Motor neuron (in vitro differentiated cells): ENCODE results near the gene TOR1AIP2. TPM values are rescaled to one million over a fixed set of nuclear protein-coding genes. Genes with fewer than 3 reads are reported as not detected.

Source experiments
- ATAC-seq, 8 experiments: fragments of 200-7000 bp; cut with Tn5 transposase; replicated peaks in 6 of 8; 2 replicates each; pipeline ENCODE4 v1.8.0; 2021; ENCODE audit warnings: mild to moderate bottlenecking in 8 of 8, moderate library complexity in 8 of 8
- H3K27ac ChIP-seq, 2 donors: fragments of 250-450 bp; sonication (Bioruptor Pico); 2 replicates each; pipeline ENCODE4 v1.9.0; 2021; ENCODE audit warnings: antibody characterized with exemption in 2 of 2, mild to moderate bottlenecking in 2 of 2, moderate library complexity in 1 of 2
- H3K4me1 ChIP-seq, 2 donors: fragments of 250-450 bp; sonication (Bioruptor Pico); replicated peaks in 1 of 2; 2 replicates each; pipeline ENCODE4 v1.6.1; 2021; ENCODE audit warnings: antibody characterized with exemption in 2 of 2, mild to moderate bottlenecking in 2 of 2, moderate library complexity in 1 of 2
- H3K4me3 ChIP-seq, 5 donors: fragments of 250-450 bp; sonication (Bioruptor Pico); 2 replicates each; pipeline ENCODE4 v1.9.0; 2021; ENCODE audit warnings: antibody characterized with exemption in 5 of 5, mild to moderate bottlenecking in 5 of 5, moderate library complexity in 4 of 5
- WGBS, 10 experiments: fragments of 450-650 bp; shearing (Covaris generic); methylation state at CpG; one replicate each; pipeline ENCODE4 v1.0.0; 2022; 5-methylcytosine and 5-hydroxymethylcytosine counted together
- in situ Hi-C, 9 experiments: fragments of 400-800 bp; cut with MboI; loops; one replicate each; pipeline ENCODE4 v1.15.0; 2021; ENCODE audit warnings: low sequenced_read_pairs in 9 of 9, low pct_unique_long_range_greater_than_20kb in 2 of 9; ENCODE audit not compliant: unreplicated experiment in 9 of 9
- total RNA-seq, 8 experiments: library from RNA; unstranded; fragments of 300-600 nt; gene quantifications; 2 replicates each; pipeline versions ENCODE4 v1.2.3 to v1.2.4, GENCODE V29; 2022

TOR1AIP2 gene
- total RNA-seq, 8 experiments from 2014 or later = 37.3 to 88.3 (median 66.4) TPM

DNA sequence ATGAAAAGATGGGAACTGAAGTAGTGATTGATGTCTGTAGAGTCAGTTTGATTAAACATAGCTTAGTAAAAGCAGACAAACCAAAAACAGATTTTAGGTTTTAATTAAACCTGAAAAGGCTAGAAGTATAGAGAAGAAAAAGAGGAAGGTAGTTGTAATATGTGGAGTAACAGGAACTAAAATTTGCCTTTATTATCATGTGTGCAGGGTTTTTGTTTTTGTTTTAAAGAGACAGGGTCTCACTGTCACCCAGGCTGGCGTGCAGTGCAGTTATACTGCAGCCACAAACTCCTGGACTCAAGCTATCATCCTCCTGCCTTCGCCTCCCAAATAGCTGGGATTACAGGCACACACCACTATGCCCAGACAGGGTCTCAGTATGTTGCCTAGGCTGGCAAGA is 10.5 kb upstream of the TOR1AIP2 start:
- in situ Hi-C loops = no loop called here
- H3K4me3 ChIP-seq = no peak overlapping the region
- 55 to 100% (median 87%) methylated on average over 1 to 2 of the region's 2 CpGs; no CpG with 5 or more reads in 2 of the 10 experiments for WGBS, 10 experiments
- no peak for ATAC-seq
- H3K27ac ChIP-seq = no peak overlapping the region
- H3K4me1 ChIP-seq = peaks cover 0 to 5% of the 10 kb centered on the region in 2 donors

DNA sequence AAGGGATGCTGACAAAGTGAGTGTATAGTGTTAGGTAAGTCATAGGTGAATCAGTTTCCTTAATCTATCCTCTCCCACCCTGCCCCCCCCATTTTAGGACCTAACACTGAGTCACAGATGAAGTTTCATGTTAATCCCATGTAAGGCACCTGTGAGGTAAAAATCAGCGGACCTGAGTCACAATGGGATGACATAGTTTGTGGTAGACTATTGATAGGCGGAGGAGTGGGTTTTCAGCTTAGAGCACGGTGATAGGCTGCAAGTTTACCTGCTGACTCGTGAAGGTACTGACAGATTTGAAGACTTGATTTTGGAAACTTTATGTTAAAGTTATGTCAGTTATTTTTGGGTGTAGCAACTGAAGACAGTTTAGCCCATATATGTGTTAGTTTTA is 6.1 kb upstream of the TOR1AIP2 start:
- 0 to 33% (median 11%) methylated on average over 1 to 4 of the region's 4 CpGs; no CpG with 5 or more reads in 2 of the 10 experiments for WGBS, 10 experiments
- no peak overlapping the region for H3K27ac ChIP-seq
- in situ Hi-C loops = no loop called here
- ATAC-seq = no peak
- peak overlapping the region; percentile 57 to 79 (median 69) for H3K4me3 ChIP-seq
- H3K4me1 ChIP-seq = peaks cover 3 to 12% of the 10 kb centered on the region in 2 donors

DNA sequence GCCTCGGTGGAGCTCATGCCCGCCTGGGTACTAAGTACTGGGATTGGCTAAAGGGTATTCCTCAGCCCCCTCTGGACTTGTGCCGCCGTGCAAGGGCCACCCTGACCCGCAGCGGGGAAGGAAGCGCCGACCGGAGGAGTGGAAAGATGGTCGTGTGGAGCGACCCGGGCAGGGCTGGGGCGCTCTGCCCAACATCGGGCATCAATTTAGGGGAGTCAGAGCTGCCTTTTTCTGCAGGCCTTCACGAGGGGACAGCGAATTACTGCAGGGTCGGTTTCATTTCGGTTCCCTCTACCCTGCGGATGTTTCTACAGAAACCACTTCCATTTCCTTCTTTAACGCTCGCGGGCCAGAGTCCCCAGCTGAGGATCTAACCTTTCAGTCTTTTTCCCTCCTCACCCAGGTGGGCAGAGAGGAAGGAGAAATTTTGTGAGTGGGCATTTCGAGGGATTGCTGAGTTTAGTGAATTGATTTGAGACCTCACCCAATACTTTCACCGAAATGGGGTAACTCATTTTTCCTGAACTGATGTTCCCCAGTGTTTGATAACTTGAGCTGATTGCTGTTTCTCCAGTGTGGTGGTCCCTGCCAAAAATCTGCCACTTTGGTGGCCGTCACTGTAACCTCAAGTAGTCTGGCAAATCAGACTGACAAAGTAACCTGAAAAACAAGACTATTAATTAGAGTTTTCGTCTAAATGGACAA is 5.6 kb upstream of the TOR1AIP2 start:
- H3K4me3 ChIP-seq = peak overlapping the region; percentile 57 to 79 (median 69)
- 0 to 5% (median 1%) methylated on average over 1 to 25 of the region's 26 CpGs; no CpG with 5 or more reads in 2 of the 10 experiments for WGBS, 10 experiments
- peaks cover 3 to 12% of the 10 kb centered on the region in 2 donors for H3K4me1 ChIP-seq
- in situ Hi-C loops = no loop called here
- peak overlapping the region; percentile 82 to 99 for H3K27ac ChIP-seq
- ATAC-seq = peak in 2 of 8 experiments; percentile 61 to 67

DNA sequence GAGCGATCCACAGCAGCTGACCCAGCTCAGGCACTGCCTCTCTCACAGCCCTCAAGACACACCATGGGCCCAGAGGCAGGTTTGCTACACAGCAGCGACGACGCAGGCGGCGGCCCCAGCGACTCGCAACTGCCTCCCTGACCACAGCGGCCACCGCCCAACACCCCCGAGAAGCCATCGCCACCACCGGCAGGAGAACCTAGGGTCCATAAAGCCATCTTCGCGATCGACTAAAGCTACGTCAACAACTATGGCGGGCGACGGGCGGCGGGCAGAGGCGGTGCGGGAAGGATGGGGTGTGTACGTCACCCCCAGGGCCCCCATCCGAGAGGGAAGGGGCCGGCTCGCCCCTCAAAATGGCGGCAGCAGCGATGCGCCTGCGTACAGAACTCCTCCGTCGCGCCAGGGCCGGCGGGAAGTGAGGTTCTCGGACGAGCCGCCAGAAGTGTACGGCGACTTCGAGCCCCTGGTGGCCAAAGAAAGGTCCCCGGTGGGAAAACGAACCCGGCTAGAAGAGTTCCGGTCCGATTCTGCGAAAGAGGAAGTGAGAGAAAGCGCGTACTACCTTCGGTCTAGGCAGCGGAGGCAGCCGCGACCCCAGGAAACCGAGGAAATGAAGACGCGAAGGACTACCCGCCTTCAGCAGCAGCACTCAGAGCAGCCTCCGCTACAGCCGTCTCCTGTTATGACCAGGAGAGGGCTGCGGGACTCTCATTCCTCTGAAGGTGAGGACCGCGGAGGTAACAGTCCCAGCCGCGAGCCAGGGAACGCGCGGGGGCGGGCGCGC is 4.8 kb upstream of the TOR1AIP2 start, which contains the start of gene TOR1AIP1:
TOR1AIP1 (plus strand) TSS at position 33 of the 787 bp plus-strand sequence; CDS start at position 251, 218 bp downstream.
- Histone ChIP-seq H3K27ac (peak within 1 kb of the TSS; percentile 99), H3K4me1 (peaks cover 3 to 12% of the 10 kb centered on the region in 2 donors), H3K4me3 (peak within 1 kb of the TSS; percentile 57 to 79 (median 69))
- WGBS, 10 experiments = 0 to 2% (median 0%) methylated on average over 1 to 37 of the region's 72 CpGs; no CpG with 5 or more reads in 3 of the 10 experiments
- peak; percentile 73 to 88 (median 83) for ATAC-seq
- in situ Hi-C loops = no loop called here

DNA sequence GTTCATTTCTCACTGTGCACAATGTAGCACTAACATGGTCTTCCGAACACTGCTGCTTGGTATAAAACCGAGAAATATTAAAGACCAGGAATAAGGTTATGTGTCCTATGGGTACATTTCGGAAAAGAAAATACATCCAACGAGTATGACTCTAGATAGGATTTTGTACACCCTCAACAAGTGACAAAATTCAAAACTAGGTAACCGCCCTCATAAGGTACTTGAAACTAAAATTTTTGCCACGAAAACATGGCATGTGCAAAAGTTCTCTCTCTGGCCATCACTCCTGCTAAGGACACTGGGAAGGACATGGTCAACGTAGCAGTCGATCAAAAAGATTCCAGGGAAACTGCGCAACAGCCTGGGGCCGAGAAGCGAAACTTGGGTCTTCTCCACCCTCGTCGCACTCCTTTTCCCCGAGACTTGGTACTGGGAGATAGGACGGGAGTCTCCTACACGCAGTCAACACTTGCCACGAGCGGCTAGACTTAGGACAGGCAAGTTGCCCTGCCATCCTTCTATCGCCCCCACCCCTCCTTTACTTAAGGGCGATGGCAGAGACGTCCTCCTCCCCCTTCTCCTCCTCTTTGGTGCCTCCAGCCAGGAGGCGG is 4.1 kb upstream of the TOR1AIP2 start:
- WGBS, 10 experiments = 0 to 29% (median 7%) methylated on average over 2 to 22 of the region's 22 CpGs
- Histone ChIP-seq H3K27ac (peak overlapping the region; percentile 99), H3K4me1 (peaks cover 5 to 15% of the 10 kb centered on the region in 2 donors), H3K4me3 (peak overlapping the region; percentile 57 to 79 (median 69))
- in situ Hi-C loops = no loop called here
- ATAC-seq = peak in 1 of 8 experiments; percentile 19

DNA sequence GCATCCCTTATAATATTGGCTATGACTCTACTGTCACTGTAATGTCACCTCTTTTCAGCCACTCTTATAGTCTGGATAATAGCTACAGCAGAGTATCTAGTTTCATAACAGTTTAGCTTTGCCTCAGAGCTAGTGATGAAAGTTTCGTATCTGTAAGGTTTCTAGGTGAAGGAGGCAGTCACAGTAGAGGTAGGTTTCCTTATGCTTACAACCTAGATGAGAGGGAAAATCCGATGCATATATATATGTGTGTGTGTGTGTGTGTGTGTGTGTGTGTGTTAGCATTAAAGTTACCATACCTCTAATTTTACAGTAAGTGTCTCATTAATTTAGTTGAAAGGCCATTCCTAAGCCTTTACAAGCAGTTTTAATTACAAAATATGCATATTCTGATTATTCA is 2.2 kb upstream of the TOR1AIP2 start:
- Histone ChIP-seq H3K27ac (no peak overlapping the region), H3K4me1 (peaks cover 10 to 21% of the 10 kb centered on the region in 2 donors), H3K4me3 (no peak overlapping the region)
- ATAC-seq = no peak
- in situ Hi-C loops = no loop called here
- 74 to 100% (median 89%) methylated on average over 1 to 2 of the region's 2 CpGs; no CpG with 5 or more reads in 3 of the 10 experiments for WGBS, 10 experiments

DNA sequence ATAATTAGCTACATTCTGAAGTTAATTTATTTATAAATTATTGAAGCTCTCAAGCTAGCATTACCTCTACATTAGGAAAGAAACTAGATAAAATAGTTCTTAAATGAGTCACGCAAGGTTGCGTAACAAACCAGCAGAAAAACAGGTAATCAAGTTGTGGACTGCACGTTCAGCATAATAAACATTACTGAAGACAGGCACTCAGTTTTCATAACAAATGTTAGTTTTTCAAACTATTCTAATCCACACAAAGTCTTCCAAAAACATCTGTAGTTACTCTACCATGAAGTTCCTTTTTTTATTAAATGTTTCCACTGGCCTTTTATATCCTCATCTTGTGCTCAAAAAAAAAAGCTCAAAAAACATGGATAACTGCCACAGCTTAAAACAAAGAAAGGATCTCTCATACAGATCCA is 1.3 kb downstream of the TOR1AIP2 start:
- H3K4me1 ChIP-seq = peaks cover 10 to 14% of the 10 kb centered on the region in 2 donors
- no peak overlapping the region for H3K27ac ChIP-seq
- in situ Hi-C loops = no loop called here
- WGBS, 10 experiments = 50 to 100% (median 76%) methylated on average over 1 to 3 of the region's 3 CpGs; no CpG with 5 or more reads in 1 of the 10 experiments
- H3K4me3 ChIP-seq = peak overlapping the region in 3 of 5 donors; percentile 46 to 84 (median 75)
- ATAC-seq = no peak

DNA sequence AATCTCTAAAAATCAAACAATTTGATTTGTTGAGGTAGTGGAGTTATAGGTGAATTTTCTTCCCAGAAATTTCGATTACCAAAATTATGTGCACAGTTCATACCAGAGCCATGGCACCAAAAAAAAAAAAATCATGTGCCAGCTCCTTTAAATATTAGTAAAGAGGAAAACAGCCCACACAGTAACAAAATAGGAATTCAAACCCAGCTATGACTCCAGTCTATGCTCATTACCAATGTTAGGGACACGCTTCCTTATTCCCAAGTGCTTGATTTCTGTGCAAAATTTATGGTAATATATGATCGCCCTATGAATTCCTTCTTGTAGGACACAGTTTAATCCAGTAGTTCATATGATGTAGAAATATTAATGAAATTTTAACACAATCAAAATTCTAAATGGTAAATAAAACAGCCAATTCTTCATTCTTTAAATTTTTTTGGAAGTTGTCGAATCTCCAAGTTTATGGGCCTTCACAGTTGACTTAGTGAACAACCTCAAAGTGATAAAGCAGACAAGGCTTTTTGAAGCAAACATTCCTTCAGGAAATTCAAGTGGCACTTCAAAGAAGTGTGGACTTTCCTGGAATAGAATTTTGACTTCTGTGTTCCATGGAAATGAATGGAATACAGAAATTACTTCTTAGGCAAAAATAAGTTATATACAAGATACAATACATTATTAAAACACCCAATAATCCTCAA is 1.9 kb downstream of the TOR1AIP2 start:
- H3K4me1 ChIP-seq = peaks cover 8 to 10% of the 10 kb centered on the region in 2 donors
- H3K4me3 ChIP-seq = peak overlapping the region in 1 of 5 donors; percentile 46
- no peak for ATAC-seq
- in situ Hi-C loops = no loop called here
- no peak overlapping the region for H3K27ac ChIP-seq
- 64 to 100% (median 94%) methylated on average over 2 to 4 of the region's 4 CpGs for WGBS, 10 experiments

DNA sequence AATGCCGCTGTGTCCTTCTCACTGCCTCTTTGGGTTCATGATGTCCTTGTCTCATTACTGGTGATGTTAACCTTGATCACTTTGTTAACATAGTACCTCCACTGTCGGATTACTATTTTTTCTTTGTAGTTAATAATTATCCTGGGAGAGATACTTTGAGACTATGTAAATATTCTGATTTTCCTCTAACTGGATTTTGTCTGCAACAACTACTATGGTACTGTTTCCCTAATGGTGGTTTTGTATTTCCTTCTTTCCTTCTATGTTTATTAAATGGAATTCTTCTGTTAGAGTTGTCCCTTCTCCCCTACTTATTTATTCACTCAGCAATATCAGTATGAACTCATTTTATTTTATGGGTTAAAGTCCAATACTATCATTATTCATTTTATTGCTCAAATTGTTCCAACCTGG is 4.2 kb downstream of the TOR1AIP2 start:
- 80 to 100% (median 98%) methylated on average over 1 to 2 of the region's 2 CpGs for WGBS, 10 experiments
- ATAC-seq = no peak
- peaks cover 8 to 10% of the 10 kb centered on the region in 2 donors for H3K4me1 ChIP-seq
- in situ Hi-C loops = no loop called here
- H3K4me3 ChIP-seq = no peak overlapping the region
- H3K27ac ChIP-seq = no peak overlapping the region

DNA sequence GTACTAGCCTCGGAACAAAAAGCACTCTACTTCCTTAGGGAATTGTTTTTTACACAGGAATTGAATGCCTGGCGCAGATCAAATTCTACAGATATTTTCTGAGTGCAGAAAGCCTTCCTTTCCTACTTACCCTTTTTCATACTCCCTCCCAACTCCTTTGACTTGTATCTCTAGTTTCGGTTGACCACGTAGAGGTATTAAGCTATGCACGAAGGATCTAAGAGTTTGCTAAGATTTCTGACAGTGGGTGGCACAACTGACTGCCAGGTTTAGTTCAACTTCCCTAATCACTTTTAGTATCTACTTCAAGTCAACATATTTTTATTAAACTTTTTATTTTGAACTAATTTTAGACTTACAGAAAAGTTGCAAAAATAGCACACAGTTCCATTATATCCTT is 5.0 kb downstream of the TOR1AIP2 start:
- no peak overlapping the region for H3K4me3 ChIP-seq
- H3K27ac ChIP-seq = no peak overlapping the region
- no peak for ATAC-seq
- peaks cover 8 to 10% of the 10 kb centered on the region in 2 donors for H3K4me1 ChIP-seq
- in situ Hi-C loops = no loop called here
- WGBS, 10 experiments = 85 to 100% (median 96%) methylated on average over 1 to 5 of the region's 5 CpGs

DNA sequence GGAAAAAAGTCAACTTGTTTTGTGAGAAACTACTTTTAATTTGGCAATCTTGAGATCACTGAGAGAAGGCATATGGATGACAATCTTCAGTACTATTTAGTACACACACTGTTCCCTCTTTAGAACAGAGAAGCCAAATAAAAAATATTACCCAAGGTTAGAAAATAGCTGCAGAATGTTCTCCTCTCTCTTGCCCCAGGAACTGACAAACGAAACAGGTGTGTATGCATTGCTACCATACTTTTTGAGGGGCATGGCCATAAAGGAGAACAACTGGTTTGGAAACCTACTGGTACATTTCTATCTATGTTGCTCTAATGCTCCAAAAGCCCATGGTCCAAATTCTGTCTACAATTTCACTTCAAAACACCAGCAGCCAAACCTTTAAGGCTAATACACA is 5.7 kb downstream of the TOR1AIP2 start:
- no peak for ATAC-seq
- H3K27ac ChIP-seq = no peak overlapping the region
- H3K4me1 ChIP-seq = peaks cover 8 to 9% of the 10 kb centered on the region in 2 donors
- 50 to 100% (median 80%) methylated on average over 1 of the region's 1 CpG; no CpG with 5 or more reads in 3 of the 10 experiments for WGBS, 10 experiments
- in situ Hi-C loops = no loop called here
- no peak overlapping the region for H3K4me3 ChIP-seq

DNA sequence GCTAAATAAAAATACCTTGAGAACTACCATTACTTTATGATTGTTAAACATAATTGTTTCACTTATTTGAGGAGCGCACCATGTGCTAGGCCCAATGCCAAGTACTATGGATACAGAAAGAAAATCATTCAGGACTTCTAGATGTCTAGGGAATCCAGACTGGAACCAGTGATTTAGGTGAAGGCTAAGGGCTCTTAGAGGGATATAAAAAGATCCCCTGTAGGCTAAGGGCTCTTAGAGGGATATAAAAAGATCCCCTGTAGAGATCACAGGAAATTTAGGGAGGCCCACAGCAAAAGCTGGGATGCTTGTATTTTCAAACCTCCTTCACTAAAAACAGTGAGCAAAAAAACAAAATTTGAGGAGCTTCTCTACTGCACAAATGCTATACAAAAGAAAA is 6.7 kb downstream of the TOR1AIP2 start:
- H3K4me1 ChIP-seq = no peaks in the 10 kb centered on the region
- 85 to 100% (median 100%) methylated on average over 1 of the region's 1 CpG; no CpG with 5 or more reads in 1 of the 10 experiments for WGBS, 10 experiments
- no peak overlapping the region for H3K4me3 ChIP-seq
- in situ Hi-C loops = no loop called here
- ATAC-seq = no peak
- no peak overlapping the region for H3K27ac ChIP-seq
